ENCODE data around the gene TSHR.
A peak's percentile ranks its signal among the peaks of the same experiment; 100 is the strongest.

Gene TSHR

DNA sequence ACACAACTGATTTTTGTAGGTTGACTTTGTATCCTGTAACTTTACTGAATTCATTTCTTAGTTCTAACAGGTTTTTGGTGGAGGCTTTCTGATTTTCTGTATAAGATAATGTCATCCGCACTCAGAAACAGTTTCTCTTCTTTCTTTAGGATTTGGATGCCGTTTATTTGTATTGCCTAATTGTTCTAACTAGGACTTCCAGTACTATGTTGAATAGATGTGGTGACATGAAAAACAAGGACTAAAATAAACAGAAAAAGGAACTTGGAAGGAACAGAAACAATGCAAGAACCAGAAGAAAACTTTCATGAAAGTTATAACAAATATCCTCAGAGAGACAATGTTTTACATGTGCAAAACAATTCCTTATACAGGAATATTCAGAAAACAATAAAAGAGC is 165.1 kb downstream of the TSHR start:
- no peak for TF ChIP-seq CTCF (IDR thresholded peaks at IDR 0.05; ENCODE audit: extremely low read depth, missing control alignments)
- DNase-seq (ENCODE audit: low spot score), result no peak

GRCh38 chr14:81122326-81122725 is 166.9 kb downstream of the TSHR start:
- DNase-seq (ENCODE audit: low spot score), result peak; percentile 58
- no peak for TF ChIP-seq CTCF (IDR thresholded peaks at IDR 0.05; ENCODE audit: extremely low read depth, missing control alignments)

DNA sequence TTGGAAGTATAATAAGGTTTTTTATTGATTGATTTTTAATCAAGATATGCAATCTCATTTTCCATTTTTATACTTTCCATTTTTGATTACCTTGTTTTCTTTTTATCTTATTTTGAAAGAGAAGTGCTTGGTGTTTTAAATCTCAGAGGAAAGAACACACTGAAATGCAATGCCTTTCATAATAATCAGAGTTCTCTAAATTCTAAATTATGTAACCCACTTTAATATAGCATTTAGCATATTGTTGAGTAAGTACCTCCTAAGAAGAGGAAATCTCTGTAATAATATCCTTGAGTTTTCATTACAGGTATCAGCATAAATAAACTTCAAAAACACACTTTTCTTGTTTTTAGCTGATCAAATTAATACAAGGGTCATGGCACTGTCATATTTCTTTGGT is 168.4 kb downstream of the TSHR start:
- DNase-seq (ENCODE audit: low spot score), result no peak
- no peak for TF ChIP-seq CTCF (IDR thresholded peaks at IDR 0.05; ENCODE audit: extremely low read depth, missing control alignments)

GRCh38 chr14:81125536-81125935 is 170.1 kb downstream of the TSHR start:
- TF ChIP-seq CTCF (IDR thresholded peaks at IDR 0.05; ENCODE audit: extremely low read depth, missing control alignments), result no peak
- no peak for DNase-seq (ENCODE audit: low spot score)

DNA sequence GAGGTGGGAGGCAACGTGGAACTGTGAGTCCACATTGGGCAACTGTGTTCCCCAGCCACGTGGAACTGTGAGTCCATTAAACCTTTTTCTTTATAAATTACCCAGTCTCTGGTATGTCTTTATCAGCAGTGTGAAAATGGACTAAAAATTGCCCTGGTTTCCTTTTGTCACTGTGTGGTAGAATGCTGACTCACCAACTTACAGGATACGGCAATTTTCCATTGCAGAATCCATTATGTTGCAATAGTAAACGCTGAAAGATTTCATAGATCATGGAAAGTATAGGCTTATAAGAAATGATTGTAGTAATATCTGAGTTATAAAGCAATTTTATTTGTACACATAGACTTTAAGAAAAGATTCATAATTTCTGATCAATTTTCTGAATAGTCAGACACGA is 172.4 kb downstream of the TSHR start:
- no peak for TF ChIP-seq CTCF (IDR thresholded peaks at IDR 0.05; ENCODE audit: extremely low read depth, missing control alignments)
- DNase-seq (ENCODE audit: low spot score), result no peak

DNA sequence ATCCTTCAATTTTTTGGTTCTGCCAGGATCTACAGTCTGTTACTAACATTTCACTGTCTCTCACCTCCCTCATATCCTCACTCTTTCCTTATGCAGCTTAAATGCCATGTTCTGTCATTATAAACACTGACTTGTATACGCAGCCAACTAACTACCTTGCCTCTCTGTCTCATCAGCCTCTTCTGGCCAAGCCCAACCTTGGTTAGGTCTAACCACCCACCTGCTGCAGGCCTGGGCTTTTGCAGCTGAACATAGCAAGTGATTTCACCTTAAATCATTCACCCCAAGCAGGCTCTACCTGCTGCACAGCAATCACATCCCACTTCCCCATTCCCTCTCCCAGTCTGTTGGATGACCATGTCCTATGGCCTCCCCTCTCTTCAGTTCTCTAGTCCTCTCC is 173.8 kb downstream of the TSHR start:
- no peak for TF ChIP-seq CTCF (IDR thresholded peaks at IDR 0.05; ENCODE audit: extremely low read depth, missing control alignments)
- DNase-seq (ENCODE audit: low spot score), result no peak

DNA sequence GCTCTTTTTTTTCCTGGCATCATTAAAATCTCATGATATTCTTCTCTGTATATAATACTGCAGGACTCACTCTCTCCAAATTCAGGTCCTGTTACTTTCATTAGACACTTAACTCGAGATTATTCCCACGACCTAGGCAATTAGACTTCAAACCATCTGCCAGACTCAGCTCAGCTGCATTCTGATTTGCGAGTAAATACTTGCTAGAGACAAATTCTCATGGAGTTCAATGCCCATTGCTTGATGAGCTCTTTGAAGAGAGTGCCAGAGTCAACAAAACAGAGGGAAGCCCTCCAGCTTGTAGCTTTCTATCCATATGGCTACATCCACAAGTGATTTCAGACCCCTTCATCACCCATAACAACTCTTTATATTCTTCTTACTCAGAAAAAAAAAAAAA is 177.0 kb downstream of the TSHR start:
- no peak for TF ChIP-seq CTCF (IDR thresholded peaks at IDR 0.05; ENCODE audit: extremely low read depth, missing control alignments)
- no peak for DNase-seq (ENCODE audit: low spot score)
